Activated effector memory CD4-positive, alpha-beta T cell treated with anti-CD3 and anti-CD28 coated beads, Interleukin-2, amount 50 U/mL, for 16 hours (primary cell): ENCODE measurements around the gene MMP8.
A peak's percentile ranks its signal among the peaks of the same experiment; 100 is the strongest.
"Not testable (repeated sequence)": the region's sequence is repeated elsewhere in the genome, so short reads cannot be mapped to it uniquely, and the experiment has no call there.

Experiments used
- DNase-seq: peaks from one replicate; pipeline ENCODE4 v3.0.0-alpha.2; 2020

MMP8 gene

GRCh38 chr11:102724904-102725500 lies at the start of gene MMP8:
Gene MMP8 (minus strand): TSS chr11:102724954. CDS start chr11:102724855, 99 bp downstream.
- no peak for DNase-seq

- DNase-seq: no peak
Observed at GRCh38 chr11:102773386-102773785, 48.6 kb upstream of the MMP8 start.

DNA sequence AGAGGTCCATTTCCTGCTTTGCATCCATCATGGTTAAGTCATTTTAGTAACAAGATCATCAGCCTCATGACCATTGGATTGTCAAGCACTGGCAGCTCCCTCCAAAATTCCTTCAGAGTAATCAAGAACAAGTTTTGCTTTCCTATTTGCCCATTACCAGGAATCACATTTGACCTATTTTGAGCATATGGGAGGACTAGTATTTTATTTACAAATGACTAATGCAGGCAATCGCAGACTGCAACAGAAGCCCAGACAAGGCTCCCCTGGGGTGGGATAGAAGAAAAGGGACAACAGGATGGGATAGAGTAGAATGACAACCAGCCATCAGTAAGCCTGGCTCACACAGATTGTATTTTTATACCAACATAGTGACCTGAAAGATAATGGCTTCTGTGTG lies 46.6 kb upstream of the MMP8 start:
- no peak for DNase-seq

DNA sequence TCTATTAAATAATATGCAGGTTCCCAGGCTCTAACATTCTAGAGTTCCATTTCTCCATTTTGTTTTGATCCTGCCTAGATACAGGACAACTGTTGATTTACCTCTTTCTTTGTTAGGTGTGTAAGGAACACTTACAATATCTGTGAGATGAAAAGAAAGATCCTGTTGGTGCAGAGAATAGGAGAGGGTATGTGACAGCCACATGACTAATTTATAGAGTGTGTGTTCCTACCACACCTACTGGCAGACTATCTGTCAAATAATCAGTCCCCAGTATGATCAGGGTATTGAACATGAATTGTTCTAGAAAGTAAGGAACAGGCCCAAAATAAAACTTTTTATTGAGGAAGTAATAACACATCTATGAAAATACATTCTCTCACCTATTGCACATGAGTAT lies 45.4 kb upstream of the MMP8 start:
- DNase-seq: no peak

GRCh38 chr11:102767800-102768199 lies 43.0 kb upstream of the MMP8 start:
- DNase-seq: no peak

DNA sequence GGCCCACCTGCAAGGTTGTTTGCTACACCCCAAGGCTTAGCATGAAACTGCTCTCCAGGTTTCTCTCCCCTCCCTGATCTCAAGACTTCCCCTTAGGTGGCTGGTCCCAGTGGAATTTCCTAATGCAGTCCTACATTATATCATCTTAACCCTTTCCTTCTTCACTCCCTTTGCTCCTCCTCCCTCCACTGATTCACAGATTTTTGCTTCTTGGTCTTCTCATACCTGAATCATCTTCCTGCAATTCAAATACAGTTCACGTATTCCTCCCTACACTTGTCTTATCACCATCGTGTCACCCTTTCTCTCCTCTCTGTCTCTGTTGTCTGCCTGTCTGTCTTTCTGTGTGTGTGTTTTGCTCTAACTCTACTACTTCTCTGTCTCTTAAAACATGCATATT lies 38.7 kb upstream of the MMP8 start:
- no peak for DNase-seq

DNA sequence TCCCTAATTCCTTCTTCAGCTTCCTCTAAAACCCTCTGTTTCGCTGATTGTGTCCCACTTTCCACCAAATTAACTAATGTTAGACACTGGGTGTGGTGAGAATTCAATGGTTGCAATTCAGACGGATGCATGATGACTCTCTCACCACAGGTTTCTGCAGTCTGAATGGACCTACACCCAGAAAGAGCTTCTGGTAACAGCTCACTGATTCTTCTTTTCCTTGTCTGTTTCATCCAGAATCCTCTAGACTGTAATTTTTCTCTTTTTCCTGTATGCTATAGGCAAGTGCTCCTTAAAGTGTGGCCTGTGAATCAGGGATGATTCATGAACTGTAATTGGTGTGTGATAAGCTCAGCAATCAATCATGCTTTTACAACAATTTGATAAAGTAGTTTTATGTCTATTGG lies 37.6 kb upstream of the MMP8 start:
- DNase-seq: no peak

DNA sequence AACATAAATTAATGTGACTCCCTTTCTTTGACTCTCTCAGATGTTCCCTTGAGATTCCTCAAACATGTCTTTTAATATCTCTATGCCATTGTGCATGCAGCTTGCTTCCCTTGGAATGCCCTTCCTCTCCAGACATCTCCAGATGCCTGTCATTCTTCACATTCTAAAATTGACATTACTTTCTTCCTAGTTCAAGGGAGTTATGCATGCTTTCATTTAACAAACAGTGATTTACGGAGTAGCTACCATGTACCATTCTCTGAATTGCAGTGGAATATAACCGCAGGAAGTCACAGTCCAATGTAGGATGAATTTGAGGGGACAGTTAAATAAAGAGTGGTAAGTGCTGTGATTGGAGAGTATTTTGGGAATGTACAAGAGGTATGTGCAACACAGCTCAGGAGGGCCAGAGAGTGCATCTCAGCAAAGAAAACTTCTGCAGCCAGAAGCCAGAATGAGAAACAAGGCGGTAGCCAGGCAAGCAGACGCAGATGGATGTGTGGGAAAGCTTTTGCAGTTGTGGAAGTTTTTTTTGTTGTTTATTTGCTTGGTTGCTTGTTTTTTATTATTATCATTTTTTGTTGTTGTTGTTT lies 37.0 kb upstream of the MMP8 start:
- DNase-seq: no peak

GRCh38 chr11:102760344-102761035 lies 35.7 kb upstream of the MMP8 start:
- DNase-seq: no peak

- DNase-seq: no peak
Observed at GRCh38 chr11:102757823-102758549, 33.2 kb upstream of the MMP8 start.

DNA sequence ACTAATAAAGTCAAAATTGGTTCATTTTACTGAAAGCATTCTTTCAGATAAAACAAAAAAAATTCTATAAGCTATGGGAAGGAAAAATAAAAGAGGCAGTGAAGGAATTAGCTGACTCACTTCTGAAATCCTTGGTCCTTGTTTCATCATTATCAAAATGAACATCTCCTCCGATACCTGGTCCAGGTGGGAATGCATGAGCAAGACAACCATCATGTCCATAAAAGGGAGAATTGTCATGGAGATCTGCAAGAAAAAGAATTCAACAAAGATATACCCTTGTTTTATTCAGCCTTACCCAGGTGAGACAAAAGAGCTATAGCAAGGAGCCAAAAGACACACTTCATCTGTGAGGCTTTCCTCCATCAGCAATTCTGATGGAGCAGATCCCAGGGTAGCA lies 28.5 kb upstream of the MMP8 start:
- no peak for DNase-seq

GRCh38 chr11:102751673-102752072 lies 26.9 kb upstream of the MMP8 start:
- no peak for DNase-seq

GRCh38 chr11:102749101-102749722 lies 24.5 kb upstream of the MMP8 start:
- no peak for DNase-seq

DNA sequence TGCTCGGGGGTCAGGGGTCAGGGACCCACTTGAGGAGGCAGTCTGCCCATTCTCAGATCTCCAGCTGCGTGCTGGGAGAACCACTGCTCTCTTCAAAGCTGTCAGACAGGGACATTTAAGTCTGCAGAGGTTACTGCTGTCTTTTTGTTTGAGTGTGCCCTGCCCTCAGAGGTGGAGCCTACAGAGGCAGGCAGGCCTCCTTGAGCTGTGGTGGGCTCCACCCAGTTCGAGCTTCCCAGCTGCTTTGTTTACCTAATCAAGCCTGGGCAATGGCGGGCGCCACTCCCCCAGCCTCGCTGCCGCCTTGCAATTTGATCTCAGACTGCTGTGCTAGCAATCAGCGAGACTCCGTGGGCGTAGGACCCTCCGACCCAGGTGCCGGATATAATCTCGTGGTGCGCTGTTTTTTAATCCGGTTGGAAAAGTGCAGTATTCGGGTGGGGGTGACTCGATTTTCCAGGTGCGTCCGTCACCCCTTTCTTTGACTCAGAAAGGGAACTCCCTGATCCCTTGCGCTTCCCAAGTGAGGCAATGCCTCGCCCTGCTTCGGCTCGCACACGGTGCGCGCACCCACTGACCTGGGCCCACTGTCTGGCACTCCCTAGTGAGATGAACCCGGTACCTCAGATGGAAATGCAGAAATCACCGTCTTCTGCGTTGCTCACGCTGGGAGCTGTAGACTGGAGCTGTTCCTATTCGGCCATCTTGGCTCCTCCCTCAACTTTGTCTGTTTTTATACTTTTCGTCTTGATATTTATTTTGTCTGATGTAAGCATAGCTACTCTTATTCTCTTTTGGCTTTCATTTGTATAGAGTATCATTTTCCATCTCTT lies 22.2 kb upstream of the MMP8 start:
- DNase-seq: not testable (repeated sequence)

GRCh38 chr11:102734650-102735049 lies 9.9 kb upstream of the MMP8 start:
- DNase-seq: no peak

GRCh38 chr11:102733232-102733875 lies 8.6 kb upstream of the MMP8 start:
- peak; percentile 68 for DNase-seq

DNA sequence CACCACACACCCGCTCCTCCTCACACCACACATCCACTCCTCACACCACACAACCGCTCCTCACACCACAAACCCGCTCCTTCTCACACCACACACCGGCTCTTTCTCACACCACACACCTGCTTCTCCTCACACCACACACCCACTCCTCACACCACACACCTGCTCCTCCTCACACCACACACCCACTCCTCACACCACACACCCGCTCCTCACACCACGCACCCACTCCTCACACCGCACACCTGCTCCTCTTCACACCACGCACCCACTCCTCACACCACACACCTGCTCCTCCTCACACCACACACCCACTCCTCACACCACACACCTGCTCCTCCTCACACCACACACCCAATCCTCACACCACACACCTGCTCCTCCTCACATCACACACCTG lies 6.2 kb upstream of the MMP8 start:
- DNase-seq: not testable (repeated sequence)

DNA sequence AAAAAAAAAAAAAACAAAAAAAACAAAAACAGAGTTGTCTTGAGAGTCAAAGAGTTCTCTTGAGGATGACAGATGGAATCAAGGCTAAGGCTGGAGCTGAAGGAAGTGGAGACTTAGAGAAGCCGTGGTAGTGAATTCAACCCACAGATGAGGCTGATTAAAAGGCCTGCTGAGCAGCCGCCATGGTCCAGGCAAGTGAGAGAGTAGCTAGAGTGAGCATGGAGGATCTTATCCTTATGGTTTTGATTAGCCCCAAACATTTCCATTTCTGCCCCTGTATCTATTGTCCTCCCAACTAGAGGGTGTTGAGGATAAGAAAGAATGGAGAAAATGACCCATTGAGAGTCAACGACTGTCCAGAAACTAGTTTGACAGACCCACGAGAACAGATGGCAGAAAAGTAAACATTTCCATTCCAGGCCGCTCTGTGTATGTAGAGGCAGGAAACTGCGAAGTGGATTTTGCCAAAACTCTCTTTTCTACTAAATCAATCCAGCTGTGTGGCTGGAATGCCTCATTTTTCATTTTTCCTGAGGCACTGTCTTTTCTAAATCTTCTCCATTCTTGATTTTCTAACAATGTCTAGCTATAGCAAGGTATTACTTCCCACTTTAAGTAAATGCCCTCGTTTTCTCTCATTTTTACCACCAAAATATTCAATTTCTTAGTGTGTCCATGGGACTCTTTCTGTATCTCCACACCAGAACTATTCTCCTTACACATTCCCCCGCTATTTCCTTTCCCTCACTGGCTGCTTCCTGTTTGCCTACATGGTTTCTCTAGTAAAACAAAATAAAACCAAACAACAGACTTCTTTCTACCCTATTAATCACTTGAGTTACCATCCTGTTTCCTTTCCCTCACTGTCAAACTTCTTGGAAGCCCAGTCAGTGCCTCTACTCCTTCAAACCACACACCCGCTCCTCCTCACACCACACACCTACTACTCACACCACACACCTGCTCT lies 5.4 kb upstream of the MMP8 start:
- no peak for DNase-seq

- no peak for DNase-seq
Observed at GRCh38 chr11:102727890-102728289, 3.1 kb upstream of the MMP8 start.

- DNase-seq: no peak
Observed at GRCh38 chr11:102722821-102723220, 1.9 kb downstream of the MMP8 start.
